Fibroblast of skin of abdomen (primary cell): Measurements from ENCODE around the gene C5orf58.

Source experiments
- DNase-seq: peaks from one replicate; pipeline ENCODE4 v3.0.0-alpha.2; 2013

Gene C5orf58

GRCh38 chr5:170261528-170262043 lies 28.8 kb downstream of the C5orf58 start:
- no peak for DNase-seq

- DNase-seq, result no peak
Measured at GRCh38 chr5:170262061-170263045, 29.6 kb downstream of the C5orf58 start.

GRCh38 chr5:170263906-170264305 lies 31.1 kb downstream of the C5orf58 start:
- no peak for DNase-seq

GRCh38 chr5:170265522-170265921 lies 32.7 kb downstream of the C5orf58 start:
- DNase-seq, result peak; percentile 11

GRCh38 chr5:170266570-170267381 lies 34.0 kb downstream of the C5orf58 start:
- DNase-seq, result no peak

- peak; percentile 56 for DNase-seq
Measured at GRCh38 chr5:170267431-170268152, 34.8 kb downstream of the C5orf58 start.

- no peak for DNase-seq
Measured at GRCh38 chr5:170268153-170268689, 35.4 kb downstream of the C5orf58 start.

- DNase-seq, result no peak
Measured at GRCh38 chr5:170268884-170269283, 36.1 kb downstream of the C5orf58 start.

- no peak for DNase-seq
Measured at GRCh38 chr5:170269579-170269978, 36.8 kb downstream of the C5orf58 start.

- DNase-seq, result no peak
Measured at GRCh38 chr5:170270293-170271069, 37.7 kb downstream of the C5orf58 start.

GRCh38 chr5:170273968-170274710 lies 41.4 kb downstream of the C5orf58 start:
- DNase-seq, result no peak

- no peak for DNase-seq
Measured at GRCh38 chr5:170275376-170275994, 42.7 kb downstream of the C5orf58 start.

- DNase-seq, result no peak
Measured at GRCh38 chr5:170276140-170276539, 43.4 kb downstream of the C5orf58 start.

GRCh38 chr5:170277867-170278281 lies 45.1 kb downstream of the C5orf58 start:
- no peak for DNase-seq

- DNase-seq, result no peak
Measured at GRCh38 chr5:170278611-170279458, 46.0 kb downstream of the C5orf58 start.

- no peak for DNase-seq
Measured at GRCh38 chr5:170279459-170279817, 46.7 kb downstream of the C5orf58 start.

- DNase-seq, result no peak
Measured at GRCh38 chr5:170280011-170280493, 47.3 kb downstream of the C5orf58 start.

- DNase-seq, result no peak
Measured at GRCh38 chr5:170283296-170283695, 50.5 kb downstream of the C5orf58 start.

- no peak for DNase-seq
Measured at GRCh38 chr5:170284231-170284630, 51.4 kb downstream of the C5orf58 start.
